Measurements from ENCODE around the gene MED12L. TPM values are rescaled to one million over a fixed set of nuclear protein-coding genes. Genes with fewer than 3 reads are reported as not detected.

The MED12L gene
- polyA plus RNA-seq, 1 donor from 2014 or later = 28.5 TPM

GRCh38 chr3:151144760-151145159 is 59.3 kb downstream of the MED12L start:
- Histone ChIP-seq H3K9me3 (ENCODE audit: low read length) (no peaks in the 10 kb centered on the region), H3K4me2 (ENCODE audit: low read length) (no peak overlapping the region), H3K9me2 (ENCODE audit: insufficient read depth, low read length) (no peaks in the 10 kb centered on the region), H3K9ac (ENCODE audit: low read length) (no peak overlapping the region), H3K79me2 (replicated peaks; ENCODE audit: insufficient read depth, low read length) (no peaks in the 10 kb centered on the region), H3K4me3 (ENCODE audit: low read length) (no peak overlapping the region), H3K27ac (ENCODE audit: low read length) (no peak overlapping the region), H3K36me3 (ENCODE audit: insufficient read depth, low read length) (peaks cover 6% of the 10 kb centered on the region), H2AFZ (ENCODE audit: low read depth, low read length) (no peak overlapping the region), H4K20me1 (ENCODE audit: insufficient read depth) (peaks cover 4% of the 10 kb centered on the region), H3K27me3 (ENCODE audit: insufficient read depth, low read depth, low read length) (no peaks in the 10 kb centered on the region), H3F3A (ENCODE audit: insufficient read depth, low read length, poor library complexity, severe bottlenecking) (no peaks in the 10 kb centered on the region)
- no peak for TF ChIP-seq CTCF (IDR thresholded peaks at IDR 0.05; ENCODE audit: poor library complexity, severe bottlenecking)
- no peak for TF ChIP-seq SMC3 (conservative IDR thresholded peaks at IDR 0.05; ENCODE audit: poor library complexity)
- TF ChIP-seq REST (IDR thresholded peaks at IDR 0.05; ENCODE audit: borderline replicate concordance) = no peak
- no peak for TF ChIP-seq EP300 (conservative IDR thresholded peaks at IDR 0.05; ENCODE audit: poor library complexity, severe bottlenecking)
- no peak for TF ChIP-seq RAD21 (conservative IDR thresholded peaks at IDR 0.05)
- no peak for TF ChIP-seq MXI1 (conservative IDR thresholded peaks at IDR 0.05; ENCODE audit: poor library complexity, severe bottlenecking)
- no peak for TF ChIP-seq TAF1 (IDR thresholded peaks at IDR 0.05; ENCODE audit: low read depth)
- TF ChIP-seq EZH2 (IDR thresholded peaks at IDR 0.05; ENCODE audit: borderline replicate concordance, insufficient read depth, low read length, poor library complexity, severe bottlenecking) = no peak
- TF ChIP-seq POLR2AphosphoS5 (IDR thresholded peaks at IDR 0.05) = no peak

- H3K9me2 ChIP-seq (ENCODE audit: insufficient read depth, low read length) = no peaks in the 10 kb centered on the region
- no peak overlapping the region for H3K4me2 ChIP-seq (ENCODE audit: low read length)
- H3K9ac ChIP-seq (ENCODE audit: low read length) = no peak overlapping the region
- H2AFZ ChIP-seq (ENCODE audit: low read depth, low read length) = no peak overlapping the region
- no peaks in the 10 kb centered on the region for H3F3A ChIP-seq (ENCODE audit: insufficient read depth, low read length, poor library complexity, severe bottlenecking)
- no peaks in the 10 kb centered on the region for H3K9me3 ChIP-seq (ENCODE audit: low read length)
- no peaks in the 10 kb centered on the region for H3K27me3 ChIP-seq (ENCODE audit: insufficient read depth, low read depth, low read length)
- no peak overlapping the region for H3K4me3 ChIP-seq (ENCODE audit: low read length)
- no peaks in the 10 kb centered on the region for H3K79me2 ChIP-seq (replicated peaks; ENCODE audit: insufficient read depth, low read length)
- H3K27ac ChIP-seq (ENCODE audit: low read length) = no peak overlapping the region
- TF ChIP-seq EZH2 (IDR thresholded peaks at IDR 0.05; ENCODE audit: borderline replicate concordance, insufficient read depth, low read length, poor library complexity, severe bottlenecking) (no peak), MXI1 (conservative IDR thresholded peaks at IDR 0.05; ENCODE audit: poor library complexity, severe bottlenecking) (no peak), SMC3 (conservative IDR thresholded peaks at IDR 0.05; ENCODE audit: poor library complexity) (no peak), TAF1 (IDR thresholded peaks at IDR 0.05; ENCODE audit: low read depth) (no peak)
- H3K36me3 ChIP-seq (ENCODE audit: insufficient read depth, low read length) = peaks cover 6% of the 10 kb centered on the region
- H4K20me1 ChIP-seq (ENCODE audit: insufficient read depth) = peaks cover 4% of the 10 kb centered on the region
These were observed 60.2 kb downstream of the MED12L start for GRCh38 chr3:151145713-151146070.
